Measurements from ENCODE around the gene GGACT. TPM values are rescaled to one million over a fixed set of nuclear protein-coding genes. Genes with fewer than 3 reads are reported as not detected.
"Not testable (repeated sequence)": the region's sequence is repeated elsewhere in the genome, so short reads cannot be mapped to it uniquely, and the experiment has no call there.

Gene GGACT
- total RNA-seq, 2 donors from 2014 or later: 1.4 TPM

- H3K27me3 ChIP-seq: no peaks in the 10 kb centered on the region
- no peak overlapping the region for H3K4me3 ChIP-seq
- no peaks in the 10 kb centered on the region for H3K4me1 ChIP-seq
- H3K27ac ChIP-seq: no peak overlapping the region
- H3K9me3 ChIP-seq: no peaks in the 10 kb centered on the region
- TF ChIP-seq, protein P1, sequence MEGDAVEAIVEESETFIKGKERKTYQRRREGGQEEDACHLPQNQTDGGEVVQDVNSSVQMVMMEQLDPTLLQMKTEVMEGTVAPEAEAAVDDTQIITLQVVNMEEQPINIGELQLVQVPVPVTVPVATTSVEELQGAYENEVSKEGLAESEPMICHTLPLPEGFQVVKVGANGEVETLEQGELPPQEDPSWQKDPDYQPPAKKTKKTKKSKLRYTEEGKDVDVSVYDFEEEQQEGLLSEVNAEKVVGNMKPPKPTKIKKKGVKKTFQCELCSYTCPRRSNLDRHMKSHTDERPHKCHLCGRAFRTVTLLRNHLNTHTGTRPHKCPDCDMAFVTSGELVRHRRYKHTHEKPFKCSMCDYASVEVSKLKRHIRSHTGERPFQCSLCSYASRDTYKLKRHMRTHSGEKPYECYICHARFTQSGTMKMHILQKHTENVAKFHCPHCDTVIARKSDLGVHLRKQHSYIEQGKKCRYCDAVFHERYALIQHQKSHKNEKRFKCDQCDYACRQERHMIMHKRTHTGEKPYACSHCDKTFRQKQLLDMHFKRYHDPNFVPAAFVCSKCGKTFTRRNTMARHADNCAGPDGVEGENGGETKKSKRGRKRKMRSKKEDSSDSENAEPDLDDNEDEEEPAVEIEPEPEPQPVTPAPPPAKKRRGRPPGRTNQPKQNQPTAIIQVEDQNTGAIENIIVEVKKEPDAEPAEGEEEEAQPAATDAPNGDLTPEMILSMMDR (IDR thresholded peaks at IDR 0.05): no peak
- DNase-seq (ENCODE audit: low spot score): no peak
- peaks cover under 1% of the 10 kb centered on the region for H3K36me3 ChIP-seq
Observed at GRCh38 chr13:100619940-100620339, 31.4 kb upstream of the GGACT start.

GRCh38 chr13:100618897-100619296 lies 30.3 kb upstream of the GGACT start:
- H3K27ac ChIP-seq; DNase-seq (ENCODE audit: low spot score); H3K9me3 ChIP-seq; H3K4me3 ChIP-seq; H3K4me1 ChIP-seq; H3K27me3 ChIP-seq; H3K36me3 ChIP-seq: not testable (repeated sequence)

GRCh38 chr13:100613031-100613430 lies 24.4 kb upstream of the GGACT start:
- no peaks in the 10 kb centered on the region for H3K4me1 ChIP-seq
- no peaks in the 10 kb centered on the region for H3K9me3 ChIP-seq
- no peak overlapping the region for H3K4me3 ChIP-seq
- H3K27me3 ChIP-seq: no peaks in the 10 kb centered on the region
- H3K27ac ChIP-seq: no peak overlapping the region
- TF ChIP-seq, protein P1 (IDR thresholded peaks at IDR 0.05): no peak
- no peaks in the 10 kb centered on the region for H3K36me3 ChIP-seq
- DNase-seq (ENCODE audit: low spot score): no peak

DNA sequence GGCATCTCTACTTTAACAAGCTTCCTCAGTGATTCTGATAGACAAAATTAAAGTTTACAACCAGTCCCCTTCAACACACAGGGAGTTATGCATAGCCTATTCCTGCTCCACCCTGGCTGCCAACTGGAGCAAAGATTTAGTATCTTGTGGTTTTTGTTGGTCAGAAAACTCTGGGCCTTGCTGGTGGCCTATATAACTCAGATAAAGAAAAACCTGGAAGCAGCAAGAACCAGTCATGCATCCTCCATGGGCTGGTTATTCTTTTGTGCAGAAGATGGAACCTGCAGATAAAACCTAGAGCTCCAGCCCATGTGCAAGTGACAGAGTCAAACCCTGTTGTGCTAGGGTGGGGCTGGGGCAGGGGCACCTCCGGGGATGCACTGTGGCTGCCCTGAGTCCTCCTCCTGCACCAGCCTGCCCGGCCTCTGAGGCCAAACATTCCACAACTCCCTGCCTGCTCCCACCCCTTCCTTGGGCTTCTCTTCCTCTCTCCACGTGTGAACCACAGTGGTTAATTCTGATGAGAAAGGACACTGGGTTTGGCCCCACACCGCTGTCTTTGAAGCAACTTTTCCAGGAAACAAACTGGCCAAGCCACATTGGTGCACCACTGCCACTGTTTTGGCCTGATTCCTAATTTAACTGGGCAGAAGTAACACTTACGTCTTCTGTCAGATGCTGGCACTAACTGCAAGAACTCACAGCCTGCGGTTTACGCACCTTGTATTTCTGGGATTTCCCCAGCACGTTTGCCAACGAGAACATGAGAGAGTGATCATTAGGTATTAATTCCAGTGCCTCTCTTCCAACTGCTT lies 23.3 kb upstream of the GGACT start:
- Histone ChIP-seq H3K36me3 (no peaks in the 10 kb centered on the region), H3K4me1 (no peaks in the 10 kb centered on the region), H3K9me3 (no peaks in the 10 kb centered on the region), H3K27me3 (no peaks in the 10 kb centered on the region), H3K4me3 (no peak overlapping the region), H3K27ac (no peak overlapping the region)
- no peak for DNase-seq (ENCODE audit: low spot score)
- TF ChIP-seq, protein P1 (IDR thresholded peaks at IDR 0.05): no peak

DNA sequence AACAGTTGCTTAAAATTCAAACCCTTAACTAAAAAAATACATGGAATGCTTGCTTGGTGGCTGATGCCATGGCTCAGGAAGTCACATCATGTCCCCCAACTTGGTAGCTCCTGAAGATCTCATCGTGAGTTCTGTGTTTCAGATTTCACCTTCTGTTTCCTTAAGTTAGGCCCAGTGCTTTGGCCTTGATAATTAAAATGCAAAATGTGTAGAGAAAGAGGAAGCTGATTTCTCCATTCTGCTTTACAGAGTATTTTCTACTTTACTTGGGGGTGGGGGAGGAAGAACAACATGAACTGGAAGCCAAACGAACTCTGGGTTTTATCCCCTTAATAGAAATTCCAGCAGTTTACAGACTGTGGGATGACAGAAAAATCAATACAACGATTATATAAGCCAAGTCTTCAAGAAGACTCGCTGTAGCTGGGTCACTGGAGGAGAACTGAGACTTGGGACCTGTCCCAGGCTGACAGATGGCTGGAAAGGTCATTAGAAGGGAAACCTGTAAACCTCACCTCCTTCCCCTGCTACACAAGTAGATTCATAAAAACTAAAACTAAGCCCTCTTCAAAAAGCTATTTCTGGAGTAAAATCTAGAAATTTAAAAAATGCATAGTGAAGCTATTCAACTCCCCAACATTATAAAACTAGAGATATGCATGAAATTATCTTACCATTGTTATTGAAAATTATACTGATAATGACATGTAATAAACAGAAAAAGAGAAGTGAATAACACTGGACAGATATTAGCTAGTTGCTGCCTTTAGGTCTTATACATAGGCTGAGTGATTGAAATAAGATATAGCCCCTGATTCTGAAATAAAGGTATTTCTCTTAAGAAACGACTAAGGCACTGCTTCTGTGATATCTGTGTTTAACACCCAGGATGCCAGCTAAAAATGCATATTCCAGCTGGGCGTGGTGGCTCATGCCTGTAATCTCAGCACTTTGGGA lies 22.1 kb upstream of the GGACT start:
- Histone ChIP-seq H3K4me3 (no peak overlapping the region), H3K9me3 (no peaks in the 10 kb centered on the region), H3K27ac (no peak overlapping the region), H3K27me3 (no peaks in the 10 kb centered on the region), H3K4me1 (no peaks in the 10 kb centered on the region), H3K36me3 (no peaks in the 10 kb centered on the region)
- DNase-seq (ENCODE audit: low spot score): no peak
- TF ChIP-seq, protein P1 (IDR thresholded peaks at IDR 0.05): no peak

- Histone ChIP-seq H3K27ac (no peak overlapping the region), H3K4me3 (no peak overlapping the region), H3K27me3 (no peaks in the 10 kb centered on the region), H3K9me3 (no peaks in the 10 kb centered on the region), H3K36me3 (no peaks in the 10 kb centered on the region), H3K4me1 (no peaks in the 10 kb centered on the region)
- TF ChIP-seq, protein P1 (IDR thresholded peaks at IDR 0.05): no peak
- DNase-seq (ENCODE audit: low spot score): no peak
Observed at GRCh38 chr13:100608906-100609305, 20.3 kb upstream of the GGACT start.

All from right atrium auricular region (tissue), 2 donors.